Motor neuron (in vitro differentiated cells): Measurements from ENCODE around the gene FYN. TPM values are rescaled to one million over a fixed set of nuclear protein-coding genes. Genes with fewer than 3 reads are reported as not detected.
"Not testable (repeated sequence)": the region's sequence is repeated elsewhere in the genome, so short reads cannot be mapped to it uniquely, and the experiment has no call there.

ENCODE experiments used
- ATAC-seq, 8 experiments: fragments of 200-7000 bp; cut with Tn5 transposase; replicated peaks in 6 of 8; 2 replicates each; pipeline ENCODE4 v1.8.0; 2021; ENCODE audit warnings: mild to moderate bottlenecking in 8 of 8, moderate library complexity in 8 of 8
- H3K27ac ChIP-seq, 2 donors: fragments of 250-450 bp; sonication (Bioruptor Pico); 2 replicates each; pipeline ENCODE4 v1.9.0; 2021; ENCODE audit warnings: antibody characterized with exemption in 2 of 2, mild to moderate bottlenecking in 2 of 2, moderate library complexity in 1 of 2
- H3K4me1 ChIP-seq, 2 donors: fragments of 250-450 bp; sonication (Bioruptor Pico); replicated peaks in 1 of 2; 2 replicates each; pipeline ENCODE4 v1.6.1; 2021; ENCODE audit warnings: antibody characterized with exemption in 2 of 2, mild to moderate bottlenecking in 2 of 2, moderate library complexity in 1 of 2
- H3K4me3 ChIP-seq, 5 donors: fragments of 250-450 bp; sonication (Bioruptor Pico); 2 replicates each; pipeline ENCODE4 v1.9.0; 2021; ENCODE audit warnings: antibody characterized with exemption in 5 of 5, mild to moderate bottlenecking in 5 of 5, moderate library complexity in 4 of 5
- WGBS, 10 experiments: fragments of 450-650 bp; shearing (Covaris generic); methylation state at CpG; one replicate each; pipeline ENCODE4 v1.0.0; 2022; 5-methylcytosine and 5-hydroxymethylcytosine counted together
- in situ Hi-C, 9 experiments: fragments of 400-800 bp; cut with MboI; loops; one replicate each; pipeline ENCODE4 v1.15.0; 2021; ENCODE audit warnings: low sequenced_read_pairs in 9 of 9, low pct_unique_long_range_greater_than_20kb in 2 of 9; ENCODE audit not compliant: unreplicated experiment in 9 of 9
- total RNA-seq, 8 experiments: library from RNA; unstranded; fragments of 300-600 nt; gene quantifications; 2 replicates each; pipeline versions ENCODE4 v1.2.3 to v1.2.4, GENCODE V29; 2022

FYN gene
- total RNA-seq, 8 experiments from 2014 or later = 4.9 to 237 (median 111) TPM

- H3K4me1 ChIP-seq = peaks cover 0 to 9% of the 10 kb centered on the region in 2 donors
- no peak for ATAC-seq
- no peak overlapping the region for H3K27ac ChIP-seq
- in situ Hi-C loops = no loop called here
- 0 to 100% (median 79%) methylated on average over 1 to 4 of the region's 4 CpGs; no CpG with 5 or more reads in 2 of the 10 experiments for WGBS, 10 experiments
- H3K4me3 ChIP-seq = no peak overlapping the region
Measured at GRCh38 chr6:111898452-111898851, 25.2 kb upstream of the FYN start.

GRCh38 chr6:111894951-111895350 lies 21.7 kb upstream of the FYN start:
- Histone ChIP-seq H3K27ac (no peak overlapping the region), H3K4me1 (peaks cover 3 to 10% of the 10 kb centered on the region in 2 donors), H3K4me3 (no peak overlapping the region)
- in situ Hi-C loops = no loop called here
- ATAC-seq = no peak
- 0 to 100% (median 84%) methylated on average over 1 of the region's 1 CpG; no CpG with 5 or more reads in 2 of the 10 experiments for WGBS, 10 experiments

- 0 to 100% (median 78%) methylated on average over 1 to 2 of the region's 2 CpGs; no CpG with 5 or more reads in 1 of the 10 experiments for WGBS, 10 experiments
- Histone ChIP-seq H3K27ac (no peak overlapping the region), H3K4me3 (no peak overlapping the region), H3K4me1 (peaks cover 9 to 14% of the 10 kb centered on the region in 2 donors)
- ATAC-seq = peak in 1 of 8 experiments; percentile 53
- in situ Hi-C loops = no loop called here
Measured at GRCh38 chr6:111894272-111894671, 21.0 kb upstream of the FYN start.

GRCh38 chr6:111892431-111892830 lies 19.2 kb upstream of the FYN start:
- no peak for ATAC-seq
- H3K4me3 ChIP-seq = no peak overlapping the region
- in situ Hi-C loops = no loop called here
- H3K27ac ChIP-seq = no peak overlapping the region
- H3K4me1 ChIP-seq = peaks cover 9 to 24% of the 10 kb centered on the region in 2 donors
- 35 to 100% (median 77%) methylated on average over 2 to 4 of the region's 4 CpGs for WGBS, 10 experiments

- ATAC-seq = peak in 2 of 8 experiments; percentile 86 to 89
- Histone ChIP-seq H3K4me1 (peaks cover 9 to 24% of the 10 kb centered on the region in 2 donors), H3K27ac (no peak overlapping the region), H3K4me3 (no peak overlapping the region)
- in situ Hi-C loops = no loop called here
Measured at GRCh38 chr6:111890988-111891387, 17.7 kb upstream of the FYN start.

- 0 to 37% (median 9%) methylated on average over 2 to 10 of the region's 10 CpGs for WGBS, 10 experiments
- Histone ChIP-seq H3K4me3 (peak overlapping the region; percentile 8 to 25 (median 20)), H3K27ac (peak overlapping the region in 1 of 2 donors; percentile 31), H3K4me1 (peaks cover 11 to 24% of the 10 kb centered on the region in 2 donors)
- peak; percentile 38 to 99 (median 98) for ATAC-seq
- in situ Hi-C loops = no loop called here
Measured at GRCh38 chr6:111888928-111889695, 15.9 kb upstream of the FYN start.

GRCh38 chr6:111886793-111887192 lies 13.5 kb upstream of the FYN start:
- H3K27ac ChIP-seq, in situ Hi-C loops, H3K4me3 ChIP-seq, ATAC-seq: not testable (repeated sequence)
- 68 to 100% (median 94%) methylated on average over 1 to 2 of the region's 2 CpGs; no CpG with 5 or more reads in 2 of the 10 experiments for WGBS, 10 experiments
- H3K4me1 ChIP-seq = peaks cover 14 to 24% of the 10 kb centered on the region in 2 donors

GRCh38 chr6:111885373-111886027 lies 12.2 kb upstream of the FYN start:
- no peak for ATAC-seq
- Histone ChIP-seq H3K27ac (no peak overlapping the region), H3K4me1 (peaks cover 14 to 18% of the 10 kb centered on the region in 2 donors), H3K4me3 (no peak overlapping the region)
- 66 to 100% (median 91%) methylated on average over 1 to 3 of the region's 3 CpGs for WGBS, 10 experiments
- in situ Hi-C loops = no loop called here

- Histone ChIP-seq H3K4me1 (peaks cover 4 to 16% of the 10 kb centered on the region in 2 donors), H3K4me3 (no peak overlapping the region), H3K27ac (no peak overlapping the region)
- no peak for ATAC-seq
- in situ Hi-C loops = no loop called here
- 75 to 100% (median 86%) methylated on average over 1 to 2 of the region's 2 CpGs; no CpG with 5 or more reads in 4 of the 10 experiments for WGBS, 10 experiments
Measured at GRCh38 chr6:111884068-111884467, 10.8 kb upstream of the FYN start.

- peak in 5 of 8 experiments; percentile 64 to 80 (median 75) for ATAC-seq
- Histone ChIP-seq H3K27ac (no peak overlapping the region), H3K4me1 (peaks cover 4 to 8% of the 10 kb centered on the region in 2 donors), H3K4me3 (no peak overlapping the region)
- WGBS, 10 experiments = 72 to 100% (median 95%) methylated on average over 1 to 2 of the region's 2 CpGs; no CpG with 5 or more reads in 3 of the 10 experiments
- in situ Hi-C loops = no loop called here
Measured at GRCh38 chr6:111880181-111880888, 7.1 kb upstream of the FYN start.

GRCh38 chr6:111875741-111876140 lies 2.5 kb upstream of the FYN start:
- in situ Hi-C loops = no loop called here
- WGBS, 10 experiments = 76 to 100% (median 89%) methylated on average over 1 to 4 of the region's 4 CpGs
- Histone ChIP-seq H3K4me3 (no peak overlapping the region), H3K4me1 (peaks cover 0 to 8% of the 10 kb centered on the region in 2 donors), H3K27ac (no peak overlapping the region)
- ATAC-seq = no peak

GRCh38 chr6:111874025-111874415 lies 768 bp upstream of the FYN start:
- WGBS, 10 experiments = 0 to 14% (median 6%) methylated on average over 1 to 8 of the region's 8 CpGs; no CpG with 5 or more reads in 1 of the 10 experiments
- in situ Hi-C loops = no loop called here
- Histone ChIP-seq H3K4me1 (peaks cover 12 to 14% of the 10 kb centered on the region in 2 donors), H3K27ac (peak overlapping the region in 1 of 2 donors; percentile 60), H3K4me3 (peak overlapping the region; percentile 80 to 99 (median 97))
- no peak for ATAC-seq
